Neural progenitor cell (in vitro differentiated cells): ENCODE results near the gene UTS2B. TPM values are rescaled to one million over a fixed set of nuclear protein-coding genes. Genes with fewer than 3 reads are reported as not detected.

Experiments used
- DNase-seq: peaks from one replicate; pipeline ENCODE4 v3.0.0-alpha.2; 2016; ENCODE audit warnings: low spot score
- H2AFZ ChIP-seq: fragments of 200-600 bp; sonication (generic); replicated peaks from 2 replicates; pipeline ENCODE4 v1.6.1; 2016; ENCODE audit warnings: antibody characterized with exemption
- H3F3A ChIP-seq: fragments of 200-600 bp; sonication (generic); 2 replicates; pipeline ENCODE4 v1.6.1; 2016; ENCODE audit warnings: antibody characterized with exemption, low read depth
- H3K27ac ChIP-seq: fragments of 200-600 bp; sonication (generic); 2 replicates; pipeline ENCODE4 v1.5.1; 2016; ENCODE audit warnings: mild to moderate bottlenecking
- H3K27me3 ChIP-seq: fragments of 200-600 bp; sonication (generic); 2 replicates; pipeline ENCODE4 v1.6.1; 2016; ENCODE audit warnings: mild to moderate bottlenecking, moderate library complexity
- H3K36me3 ChIP-seq: fragments of 200-600 bp; sonication (generic); 2 replicates; pipeline ENCODE4 v1.5.1; 2016
- H3K4me1 ChIP-seq: fragments of 200-600 bp; sonication (generic); 2 replicates; pipeline ENCODE4 v1.6.1; 2016; ENCODE audit warnings: mixed run types
- H3K4me2 ChIP-seq: fragments of 200-600 bp; sonication (generic); 2 replicates; pipeline ENCODE4 v1.6.1; 2016
- H3K4me3 ChIP-seq: fragments of 200-600 bp; sonication (generic); 2 replicates; pipeline ENCODE4 v1.5.1; 2016
- H3K79me2 ChIP-seq: fragments of 200-600 bp; sonication (generic); 2 replicates; pipeline ENCODE4 v1.6.1; 2016; ENCODE audit warnings: low read depth
- H3K9ac ChIP-seq: fragments of 200-600 bp; sonication (generic); 2 replicates; pipeline ENCODE4 v1.6.1; 2016
- H3K9me3 ChIP-seq: fragments of 200-600 bp; sonication (generic); 2 replicates; pipeline ENCODE4 v1.5.1; 2016; ENCODE audit warnings: low read depth
- H4K20me1 ChIP-seq: fragments of 200-600 bp; sonication (generic); 2 replicates; pipeline ENCODE4 v1.6.1; 2016; ENCODE audit warnings: low read depth
- H3K27ac Mint-ChIP-seq: 3 replicates; pipeline ENCODE4 v1.8.0; 2021; ENCODE audit warnings: mixed read lengths
- H3K27me3 Mint-ChIP-seq: 2 replicates; pipeline ENCODE4 v1.8.0; 2022; ENCODE audit warnings: low read depth, mild to moderate bottlenecking, inconsistent platforms, moderate library complexity, mixed read lengths; ENCODE audit not compliant: insufficient read depth
- H3K36me3 Mint-ChIP-seq: 3 replicates; pipeline ENCODE4 v1.8.0; 2021; ENCODE audit warnings: mixed read lengths
- H3K4me1 Mint-ChIP-seq: 3 replicates; pipeline ENCODE4 v1.8.0; 2021; ENCODE audit warnings: mixed read lengths
- H3K4me3 Mint-ChIP-seq: 3 replicates; pipeline ENCODE4 v1.8.0; 2021; ENCODE audit warnings: mild to moderate bottlenecking, moderate library complexity, mixed read lengths
- H3K9me3 Mint-ChIP-seq: 3 replicates; pipeline ENCODE4 v1.8.0; 2020; ENCODE audit warnings: mixed read lengths
- CTCF ChIP-seq: fragments of 200-600 bp; sonication (generic); IDR thresholded peaks from 2 replicates; pipeline ENCODE4 v1.5.1; 2017; ENCODE audit warnings: antibody characterized with exemption, mild to moderate bottlenecking
- EZH2 ChIP-seq: fragments of 200-600 bp; sonication (generic); IDR thresholded peaks from 2 replicates; pipeline ENCODE4 v1.6.1; 2017; ENCODE audit warnings: antibody characterized with exemption, mild to moderate bottlenecking, moderate library complexity
- EZH2phosphoT487 ChIP-seq: fragments of 200-600 bp; sonication (generic); IDR thresholded peaks from 2 replicates; pipeline ENCODE4 v1.6.1; 2017; ENCODE audit warnings: antibody characterized with exemption
- total RNA-seq: library from RNA; depleted of rRNA; stranded (reverse); fragments of >200 nt; gene quantifications from 2 replicates; pipeline ENCODE4 v1.2.3, GENCODE V29; 2015; ENCODE audit warnings: low replicate concordance

Gene UTS2B
- total RNA-seq, 1 donor from 2014 or later = not detected

- H3K27ac Mint-ChIP-seq = no peak overlapping the region
- Histone ChIP-seq H3K36me3 (peaks cover 4% of the 10 kb centered on the region), H3K9me3 (no peaks in the 10 kb centered on the region), H3K79me2 (peaks cover 3% of the 10 kb centered on the region), H3K4me2 (no peak overlapping the region), H3F3A (no peaks in the 10 kb centered on the region), H3K9ac (no peak overlapping the region), H3K4me3 (no peak overlapping the region), H2AFZ (no peak overlapping the region), H3K27ac (no peak overlapping the region), H3K4me1 (peaks cover 17% of the 10 kb centered on the region), H3K27me3 (no peaks in the 10 kb centered on the region), H4K20me1 (no peaks in the 10 kb centered on the region)
- H3K36me3 Mint-ChIP-seq = peaks cover 54% of the 10 kb centered on the region
- no peaks in the 10 kb centered on the region for H3K9me3 Mint-ChIP-seq
- no peaks in the 10 kb centered on the region for H3K27me3 Mint-ChIP-seq
- H3K4me1 Mint-ChIP-seq = peaks cover 4% of the 10 kb centered on the region
- no peak for TF ChIP-seq CTCF
- TF ChIP-seq EZH2phosphoT487 = no peak
- no peak for TF ChIP-seq EZH2
- DNase-seq = peak; percentile 53
- H3K4me3 Mint-ChIP-seq = no peak overlapping the region
Measured at GRCh38 chr3:191361456-191361855, 31.1 kb upstream of the UTS2B start.

GRCh38 chr3:191360620-191361019, 30.3 kb upstream of the UTS2B start:
- H3K79me2 ChIP-seq = peaks cover 10% of the 10 kb centered on the region
- no peaks in the 10 kb centered on the region for H3K27me3 ChIP-seq
- no peak for TF ChIP-seq EZH2phosphoT487
- TF ChIP-seq EZH2 = no peak
- TF ChIP-seq CTCF = no peak
- Mint-ChIP-seq H3K36me3 (peaks cover 54% of the 10 kb centered on the region), H3K27me3 (no peaks in the 10 kb centered on the region), H3K4me1 (peaks cover 4% of the 10 kb centered on the region), H3K27ac (no peak overlapping the region), H3K4me3 (no peak overlapping the region), H3K9me3 (no peaks in the 10 kb centered on the region)
- DNase-seq = no peak
- H3K4me3 ChIP-seq = no peak overlapping the region
- H3K4me2 ChIP-seq = no peak overlapping the region
- H3K27ac ChIP-seq = no peak overlapping the region
- no peak overlapping the region for H2AFZ ChIP-seq
- H3K9me3 ChIP-seq = no peaks in the 10 kb centered on the region
- H3K4me1 ChIP-seq = peaks cover 17% of the 10 kb centered on the region
- H4K20me1 ChIP-seq = no peaks in the 10 kb centered on the region
- H3F3A ChIP-seq = no peaks in the 10 kb centered on the region
- peaks cover 4% of the 10 kb centered on the region for H3K36me3 ChIP-seq
- H3K9ac ChIP-seq = no peak overlapping the region

- Histone ChIP-seq H4K20me1 (no peaks in the 10 kb centered on the region), H3K27ac (no peak overlapping the region), H3K27me3 (no peaks in the 10 kb centered on the region), H3F3A (no peaks in the 10 kb centered on the region), H2AFZ (no peak overlapping the region), H3K9ac (no peak overlapping the region), H3K4me2 (no peak overlapping the region), H3K79me2 (peaks cover 27% of the 10 kb centered on the region), H3K36me3 (peaks cover 4% of the 10 kb centered on the region), H3K4me3 (no peak overlapping the region), H3K4me1 (peaks cover 17% of the 10 kb centered on the region), H3K9me3 (no peaks in the 10 kb centered on the region)
- Mint-ChIP-seq H3K4me1 (peaks cover 4% of the 10 kb centered on the region), H3K27ac (no peak overlapping the region), H3K9me3 (no peaks in the 10 kb centered on the region), H3K36me3 (peaks cover 54% of the 10 kb centered on the region), H3K27me3 (no peaks in the 10 kb centered on the region), H3K4me3 (no peak overlapping the region)
- no peak for TF ChIP-seq EZH2phosphoT487
- no peak for TF ChIP-seq EZH2
- TF ChIP-seq CTCF = no peak
- no peak for DNase-seq
Measured at GRCh38 chr3:191358929-191359328, 28.6 kb upstream of the UTS2B start.
